Liver (tissue), 3 donors: Measurements from ENCODE around the gene STYX.
A peak's percentile ranks its signal among the peaks of the same experiment; 100 is the strongest.

ENCODE experiments used
- FOXA1 ChIP-seq: IDR thresholded peaks from 2 replicates; pipeline ENCODE4 v1.6.1; 2016; ENCODE audit warnings: antibody characterized with exemption
- HNF4G ChIP-seq: IDR thresholded peaks from 2 replicates; pipeline ENCODE4 v1.6.1; 2016; ENCODE audit warnings: antibody characterized with exemption
- JUND ChIP-seq, 2 donors: IDR thresholded peaks; 2 replicates each; pipeline ENCODE4 v1.6.1; 2016; ENCODE audit warnings: antibody characterized with exemption in 2 of 2
- MAX ChIP-seq: IDR thresholded peaks from 2 replicates; pipeline ENCODE4 v1.6.1; 2016; ENCODE audit warnings: antibody characterized with exemption
- TF ChIP-seq, protein P1 (sequence below): IDR thresholded peaks from 2 replicates; pipeline ENCODE4 v1.6.1; 2016; ENCODE audit warnings: antibody characterized with exemption, mild to moderate bottlenecking
- TF ChIP-seq, protein P2 (sequence below): fragments of 150-350 bp; IDR thresholded peaks from 2 replicates; pipeline ENCODE4 v1.5.1; 2017; ENCODE audit warnings: improper control_type of control experiment, low read depth, low read length; ENCODE audit not compliant: missing input control
- TF ChIP-seq, protein P3 (sequence below): IDR thresholded peaks from 2 replicates; pipeline ENCODE4 v1.6.1; 2016; ENCODE audit warnings: antibody characterized with exemption
- donor health status: healthy.
- donor health status: healthy.

DNA sequence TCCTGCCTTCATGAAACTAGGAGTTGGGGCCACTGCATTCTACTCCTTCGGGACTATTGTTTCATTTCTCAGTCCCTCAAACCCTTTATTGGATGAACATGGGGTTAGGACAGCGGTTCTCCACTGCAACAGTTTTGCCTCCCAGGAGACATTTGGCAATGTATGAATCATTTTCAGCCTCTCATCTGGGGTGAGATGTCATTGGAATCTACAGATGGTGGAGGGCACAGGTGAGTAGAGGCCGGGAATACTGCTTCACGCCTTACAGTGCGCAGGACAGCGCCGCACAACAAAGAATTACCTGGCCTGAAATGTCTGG is 62.1 kb downstream of the STYX start:
- TF ChIP-seq, protein P1, sequence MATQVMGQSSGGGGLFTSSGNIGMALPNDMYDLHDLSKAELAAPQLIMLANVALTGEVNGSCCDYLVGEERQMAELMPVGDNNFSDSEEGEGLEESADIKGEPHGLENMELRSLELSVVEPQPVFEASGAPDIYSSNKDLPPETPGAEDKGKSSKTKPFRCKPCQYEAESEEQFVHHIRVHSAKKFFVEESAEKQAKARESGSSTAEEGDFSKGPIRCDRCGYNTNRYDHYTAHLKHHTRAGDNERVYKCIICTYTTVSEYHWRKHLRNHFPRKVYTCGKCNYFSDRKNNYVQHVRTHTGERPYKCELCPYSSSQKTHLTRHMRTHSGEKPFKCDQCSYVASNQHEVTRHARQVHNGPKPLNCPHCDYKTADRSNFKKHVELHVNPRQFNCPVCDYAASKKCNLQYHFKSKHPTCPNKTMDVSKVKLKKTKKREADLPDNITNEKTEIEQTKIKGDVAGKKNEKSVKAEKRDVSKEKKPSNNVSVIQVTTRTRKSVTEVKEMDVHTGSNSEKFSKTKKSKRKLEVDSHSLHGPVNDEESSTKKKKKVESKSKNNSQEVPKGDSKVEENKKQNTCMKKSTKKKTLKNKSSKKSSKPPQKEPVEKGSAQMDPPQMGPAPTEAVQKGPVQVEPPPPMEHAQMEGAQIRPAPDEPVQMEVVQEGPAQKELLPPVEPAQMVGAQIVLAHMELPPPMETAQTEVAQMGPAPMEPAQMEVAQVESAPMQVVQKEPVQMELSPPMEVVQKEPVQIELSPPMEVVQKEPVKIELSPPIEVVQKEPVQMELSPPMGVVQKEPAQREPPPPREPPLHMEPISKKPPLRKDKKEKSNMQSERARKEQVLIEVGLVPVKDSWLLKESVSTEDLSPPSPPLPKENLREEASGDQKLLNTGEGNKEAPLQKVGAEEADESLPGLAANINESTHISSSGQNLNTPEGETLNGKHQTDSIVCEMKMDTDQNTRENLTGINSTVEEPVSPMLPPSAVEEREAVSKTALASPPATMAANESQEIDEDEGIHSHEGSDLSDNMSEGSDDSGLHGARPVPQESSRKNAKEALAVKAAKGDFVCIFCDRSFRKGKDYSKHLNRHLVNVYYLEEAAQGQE = peak; percentile 35
- TF ChIP-seq, protein P2, sequence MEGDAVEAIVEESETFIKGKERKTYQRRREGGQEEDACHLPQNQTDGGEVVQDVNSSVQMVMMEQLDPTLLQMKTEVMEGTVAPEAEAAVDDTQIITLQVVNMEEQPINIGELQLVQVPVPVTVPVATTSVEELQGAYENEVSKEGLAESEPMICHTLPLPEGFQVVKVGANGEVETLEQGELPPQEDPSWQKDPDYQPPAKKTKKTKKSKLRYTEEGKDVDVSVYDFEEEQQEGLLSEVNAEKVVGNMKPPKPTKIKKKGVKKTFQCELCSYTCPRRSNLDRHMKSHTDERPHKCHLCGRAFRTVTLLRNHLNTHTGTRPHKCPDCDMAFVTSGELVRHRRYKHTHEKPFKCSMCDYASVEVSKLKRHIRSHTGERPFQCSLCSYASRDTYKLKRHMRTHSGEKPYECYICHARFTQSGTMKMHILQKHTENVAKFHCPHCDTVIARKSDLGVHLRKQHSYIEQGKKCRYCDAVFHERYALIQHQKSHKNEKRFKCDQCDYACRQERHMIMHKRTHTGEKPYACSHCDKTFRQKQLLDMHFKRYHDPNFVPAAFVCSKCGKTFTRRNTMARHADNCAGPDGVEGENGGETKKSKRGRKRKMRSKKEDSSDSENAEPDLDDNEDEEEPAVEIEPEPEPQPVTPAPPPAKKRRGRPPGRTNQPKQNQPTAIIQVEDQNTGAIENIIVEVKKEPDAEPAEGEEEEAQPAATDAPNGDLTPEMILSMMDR = no peak
- TF ChIP-seq JUND (IDR thresholded peaks at IDR 0.05) (peak in 1 of 2 donors; percentile 59), MAX (peak; percentile 9), HNF4G (no peak), FOXA1 (no peak)
- TF ChIP-seq, protein P3, sequence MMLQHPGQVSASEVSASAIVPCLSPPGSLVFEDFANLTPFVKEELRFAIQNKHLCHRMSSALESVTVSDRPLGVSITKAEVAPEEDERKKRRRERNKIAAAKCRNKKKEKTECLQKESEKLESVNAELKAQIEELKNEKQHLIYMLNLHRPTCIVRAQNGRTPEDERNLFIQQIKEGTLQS = no peak
